Fibroblast of lung (primary cell): ENCODE data around the gene GNGT2.

Experiments
- CTCF ChIP-seq, 2 donors: IDR thresholded peaks in 1 of 2; conservative IDR thresholded peaks in 1 of 2; 1 replicate in 1 of 2; 2 replicates in 1 of 2; pipeline ENCODE4 v1.5.1; 2011 to 2012; ENCODE audit warnings: low read length in 2 of 2, control low read depth in 1 of 2, inconsistent platforms in 1 of 2, low read depth in 1 of 2, mild to moderate bottlenecking in 1 of 2
- EZH2 ChIP-seq: IDR thresholded peaks from 2 replicates; pipeline ENCODE4 v1.5.1; 2012; ENCODE audit warnings: low read length, control low read depth, mild to moderate bottlenecking; ENCODE audit errors: missing control alignments

GRCh38 chr17:49201481-49201927 lies 8.9 kb downstream of the GNGT2 start:
- TF ChIP-seq CTCF (conservative IDR thresholded peaks at IDR 0.05 in 1 of 2, IDR thresholded peaks at IDR 0.05 in 1 of 2; ENCODE audit: low read depth in 1 of 2, low read length in 2 of 2) (no peak), EZH2 (no peak)
